ENCODE measurements around the gene TCP11L2.

DNA sequence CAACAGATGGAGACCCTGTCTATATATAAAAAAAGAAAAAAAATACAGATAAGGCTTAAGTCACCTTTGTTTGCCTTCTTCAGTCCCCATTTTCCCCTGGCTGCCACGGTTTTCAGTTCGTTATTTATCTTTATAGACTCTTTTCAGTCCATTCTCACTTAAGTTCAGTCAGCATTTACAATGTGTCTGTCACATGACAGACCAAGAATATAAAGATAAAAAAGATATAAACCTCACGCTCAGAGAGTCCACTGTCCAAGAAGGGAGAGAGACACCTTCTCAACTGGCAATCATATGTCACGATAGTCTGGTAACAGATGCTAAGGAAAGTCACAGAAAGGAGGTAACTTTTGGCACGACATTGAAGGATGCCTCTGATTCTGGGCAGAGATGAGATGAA is 41.6 kb downstream of the TCP11L2 start:
- TF ChIP-seq POLR2A (IDR thresholded peaks at IDR 0.05) (no peak), CTCF (IDR thresholded peaks at IDR 0.05) (no peak)
